Erythroblast (primary cell): Measurements from ENCODE around the gene ALDH3A1.

Source experiments
- DNase-seq, 2 experiments: peaks; one replicate each; lab custom pipeline; 2025; lab: John Stamatoyannopoulos, UW
- GATA1 ChIP-seq: IDR thresholded peaks from 2 replicates; pipeline ENCODE4 v1.6.1; 2011; ENCODE audit warnings: low read depth, mild to moderate bottlenecking, control low read depth, low read length, moderate library complexity
- POLR2A ChIP-seq: IDR thresholded peaks from 2 replicates; pipeline ENCODE4 v1.6.1; 2011; ENCODE audit warnings: mild to moderate bottlenecking, low read length

ALDH3A1 gene

GRCh38 chr17:19716108-19717030 lies 31.7 kb downstream of the ALDH3A1 start, which contains the start of gene SLC47A2:
Gene SLC47A2 (minus strand): TSS chr17:19716584. CDS start chr17:19716555, 29 bp downstream.
- no peak for DNase-seq

GRCh38 chr17:19714542-19715411 lies 33.3 kb downstream of the ALDH3A1 start:
- no peak for DNase-seq
- TF ChIP-seq POLR2A (no peak), GATA1 (no peak)

More at GRCh38 chr17:19716108-19717030, 31.7 kb downstream of the ALDH3A1 start, which contains the start of gene SLC47A2:
- no peak for TF ChIP-seq GATA1
- no peak for TF ChIP-seq POLR2A

GRCh38 chr17:19713901-19714361 lies 34.2 kb downstream of the ALDH3A1 start:
- no peak for DNase-seq
- TF ChIP-seq POLR2A (no peak), GATA1 (no peak)

- no peak for TF ChIP-seq POLR2A
- no peak for DNase-seq
Observed at GRCh38 chr17:19713462-19713861, 34.6 kb downstream of the ALDH3A1 start.

GRCh38 chr17:19712436-19713004 lies 35.6 kb downstream of the ALDH3A1 start:
- TF ChIP-seq POLR2A: no peak
- TF ChIP-seq GATA1: no peak
- DNase-seq: no peak

- DNase-seq: no peak
- TF ChIP-seq GATA1 (no peak), POLR2A (no peak)
Observed at GRCh38 chr17:19709841-19710240, 38.3 kb downstream of the ALDH3A1 start.

- TF ChIP-seq GATA1: no peak
- no peak for TF ChIP-seq POLR2A
- no peak for DNase-seq
Observed at GRCh38 chr17:19708431-19709175, 39.5 kb downstream of the ALDH3A1 start.

- no peak for TF ChIP-seq POLR2A
- TF ChIP-seq GATA1: no peak
- no peak for DNase-seq
Observed at GRCh38 chr17:19707728-19708221, 40.3 kb downstream of the ALDH3A1 start.

- DNase-seq: no peak
- TF ChIP-seq POLR2A (no peak), GATA1 (no peak)
Observed at GRCh38 chr17:19706791-19707727, 41.0 kb downstream of the ALDH3A1 start.

- DNase-seq: no peak
- TF ChIP-seq POLR2A: no peak
- TF ChIP-seq GATA1: no peak
Observed at GRCh38 chr17:19705771-19706770, 42.0 kb downstream of the ALDH3A1 start.
